HepG2 (cell line): ENCODE measurements around the gene PCIF1. TPM values are rescaled to one million over a fixed set of nuclear protein-coding genes. Genes with fewer than 3 reads are reported as not detected.

Experiments used
- ELF1 ChIP-seq: sonication (generic); formaldehyde crosslinking; IDR thresholded peaks from 2 replicates; pipeline ENCODE4 v1.4.0; 2020; ENCODE audit warnings: missing genetic modification reagents
- ELF4 ChIP-seq: sonication (generic); formaldehyde crosslinking; IDR thresholded peaks from 2 replicates; pipeline ENCODE4 v1.5.0; 2020; ENCODE audit warnings: missing genetic modification reagents, mild to moderate bottlenecking, moderate library complexity, borderline replicate concordance
- FOXK2 ChIP-seq: fragments of 450-650 bp; IDR thresholded peaks from 2 replicates; pipeline ENCODE4 v1.6.1; 2016
- ISX ChIP-seq: sonication (generic); formaldehyde crosslinking; conservative IDR thresholded peaks from 2 replicates; pipeline ENCODE4 v1.5.0; 2020; ENCODE audit warnings: missing genetic modification reagents
- MAFF ChIP-seq: IDR thresholded peaks from 2 replicates; pipeline ENCODE4 v1.6.1; 2011; ENCODE audit warnings: low read depth, low read length, improper control_type of control experiment
- MAFK ChIP-seq, 2 experiments: IDR thresholded peaks in 1 of 2; conservative IDR thresholded peaks in 1 of 2; 2 replicates each; pipeline ENCODE4 v1.6.1; 2011; ENCODE audit warnings: improper control_type of control experiment in 2 of 2, low read length in 2 of 2
- MXI1 ChIP-seq: IDR thresholded peaks from 3 replicates; pipeline ENCODE4 v1.6.1; 2012; ENCODE audit warnings: low read depth, low read length, inconsistent platforms, borderline replicate concordance
- RARA ChIP-seq: IDR thresholded peaks from 2 replicates; pipeline ENCODE4 v1.6.1; 2016; ENCODE audit warnings: missing genetic modification reagents, missing compliant biosample characterization
- RBM22 ChIP-seq: fragments of 200-400 bp; formaldehyde crosslinking; optimal IDR thresholded peaks from 2 replicates; pipeline ENCODE3; 2017; ENCODE audit warnings: mild to moderate bottlenecking, low read length, moderate library complexity
- SP5 ChIP-seq: IDR thresholded peaks from 2 replicates; pipeline ENCODE4 v1.6.1; 2016; ENCODE audit warnings: low read depth, borderline replicate concordance
- TBL1XR1 ChIP-seq: fragments of 150-350 bp; IDR thresholded peaks from 2 replicates; pipeline ENCODE4 v1.6.1; 2014; ENCODE audit warnings: borderline replicate concordance, low read length; ENCODE audit not compliant: partially characterized antibody
- TBX3 ChIP-seq: fragments of 450-650 bp; IDR thresholded peaks from 2 replicates; pipeline ENCODE4 v1.6.1; 2017; ENCODE audit warnings: antibody characterized with exemption, mild to moderate bottlenecking, inconsistent platforms, borderline replicate concordance
- TSC22D2 ChIP-seq: sonication (generic); formaldehyde crosslinking; IDR thresholded peaks from 2 replicates; pipeline ENCODE4 v1.5.1; 2020; ENCODE audit warnings: missing genetic modification reagents, mild to moderate bottlenecking, borderline replicate concordance
- ZNF431 ChIP-seq: sonication (generic); formaldehyde crosslinking; IDR thresholded peaks from 2 replicates; pipeline ENCODE4 v1.9.0; 2022; ENCODE audit warnings: missing genetic modification reagents, low read depth, mild to moderate bottlenecking, borderline replicate concordance
- polyA plus RNA-seq, 8 experiments: library from polyadenylated mRNA; depleted of rRNA in 3 of 8; stranded (reverse) in 7 of 8; unstranded in 1 of 8; fragments of >200 nt; fragmentation: Illumina TruSeq in 4 of 8; extraction: Trizol in 4 of 8; gene quantifications; 2 replicates each; pipeline versions ENCODE4 v1.2.1 to v1.2.3, GENCODE V29; 2011 to 2016; ENCODE audit warnings: low read depth in 4 of 8, missing spikeins in 1 of 8, mixed read lengths in 1 of 8; ENCODE audit not compliant: insufficient read depth in 1 of 8
- total RNA-seq, 5 experiments: library from RNA; depleted of rRNA; stranded (reverse); fragments of >200 nt; fragmentation: Illumina TruSeq; extraction: Trizol; gene quantifications; 2 replicates each; pipeline ENCODE4 v1.2.3, GENCODE V29; 2016; ENCODE audit warnings: low read depth in 1 of 5
- TF ChIP-seq, protein P1 (sequence below): sonication (generic); formaldehyde crosslinking; IDR thresholded peaks from 2 replicates; pipeline ENCODE4 v1.4.0; 2020; ENCODE audit warnings: mild to moderate bottlenecking, missing genetic modification reagents

The PCIF1 gene
- total and polyA plus RNA-seq, 2 of the 13 experiments (the other 11 are each of a cell fraction or from before 2014, with no cell fraction given): 20.9 to 24.4 TPM

DNA sequence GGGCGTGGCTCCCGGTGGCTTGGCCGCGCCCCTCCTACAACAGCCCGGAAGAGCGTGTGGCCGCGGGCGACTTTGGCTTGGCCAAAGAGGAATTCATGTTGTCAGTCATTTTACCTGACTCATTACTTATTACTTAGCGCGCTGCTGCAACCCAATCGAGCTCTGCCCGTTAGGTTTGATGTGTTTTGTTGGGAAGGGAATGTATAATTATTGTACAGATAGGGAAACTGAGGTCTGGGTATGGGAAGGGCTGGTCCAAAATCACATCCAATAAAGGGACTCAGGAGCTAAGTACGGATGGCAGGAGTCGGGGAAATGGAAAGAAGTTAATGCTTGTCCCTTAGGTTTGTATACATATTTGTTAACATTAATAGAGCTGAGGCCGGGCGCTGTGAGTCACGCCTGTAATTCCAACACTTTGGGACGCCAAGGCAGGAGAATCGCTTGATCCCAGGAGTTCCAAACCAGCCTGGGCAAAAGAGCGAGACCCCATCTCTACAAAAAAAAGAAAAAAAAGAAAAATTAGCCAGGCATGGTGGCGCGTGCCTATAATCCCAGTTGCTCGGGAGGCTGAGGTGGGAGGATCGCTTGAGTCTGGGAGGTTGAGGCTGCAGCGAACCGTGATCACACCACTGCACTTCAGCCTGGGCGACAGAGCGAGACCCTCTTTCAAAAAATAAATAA lies 38.2 kb downstream of the PCIF1 start (continued):
- 0 out of 2 replicates have a peak, but pooled peaks have one; percentile 31 for TF ChIP-seq ELF4 (CRISPR knock-in tag)
- peak; percentile 86; the same call in 2 of the 3 replicates for TF ChIP-seq MXI1
- TF ChIP-seq RARA (CRISPR knock-in tag): peak; percentile 5
- TF ChIP-seq, protein P1, sequence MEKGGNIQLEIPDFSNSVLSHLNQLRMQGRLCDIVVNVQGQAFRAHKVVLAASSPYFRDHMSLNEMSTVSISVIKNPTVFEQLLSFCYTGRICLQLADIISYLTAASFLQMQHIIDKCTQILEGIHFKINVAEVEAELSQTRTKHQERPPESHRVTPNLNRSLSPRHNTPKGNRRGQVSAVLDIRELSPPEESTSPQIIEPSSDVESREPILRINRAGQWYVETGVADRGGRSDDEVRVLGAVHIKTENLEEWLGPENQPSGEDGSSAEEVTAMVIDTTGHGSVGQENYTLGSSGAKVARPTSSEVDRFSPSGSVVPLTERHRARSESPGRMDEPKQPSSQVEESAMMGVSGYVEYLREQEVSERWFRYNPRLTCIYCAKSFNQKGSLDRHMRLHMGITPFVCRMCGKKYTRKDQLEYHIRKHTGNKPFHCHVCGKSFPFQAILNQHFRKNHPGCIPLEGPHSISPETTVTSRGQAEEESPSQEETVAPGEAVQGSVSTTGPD (CRISPR knock-in tag): 0 out of 2 replicates have a peak, but pooled peaks have one; percentile 4
- TF ChIP-seq FOXK2: peak; percentile 83
- peak; percentile 73 for TF ChIP-seq MAFF
- peak; percentile 72; the same call in 1 of the 2 replicates for TF ChIP-seq ZNF431 (CRISPR knock-in tag)
- peak; percentile 76 to 90 for TF ChIP-seq MAFK (conservative IDR thresholded peaks at IDR 0.05 in 1 of 2, IDR thresholded peaks at IDR 0.05 in 1 of 2; ENCODE audit: low read length in 2 of 2)
- peak; percentile 53; the same call in 1 of the 2 replicates for TF ChIP-seq SP5
- TF ChIP-seq ISX: 0 out of 2 replicates have a peak, but pooled peaks have one; percentile 17
- peak; percentile 94 for TF ChIP-seq ELF1 (CRISPR knock-in tag)
- TF ChIP-seq TBL1XR1: peak; percentile 3
- peak; percentile 51 for TF ChIP-seq RBM22
- peak; percentile 7; the same call in 1 of the 2 replicates for TF ChIP-seq TBX3
- 0 out of 2 replicates have a peak, but pooled peaks have one; percentile 1 for TF ChIP-seq TSC22D2 (CRISPR knock-in tag)
